CD4-positive, alpha-beta T cell (primary cell): ENCODE data around the gene PHKA2. TPM values are rescaled to one million over a fixed set of nuclear protein-coding genes. Genes with fewer than 3 reads are reported as not detected.

Experiments
- ATAC-seq: fragments of 200-7000 bp; cut with Tn5 transposase; one replicate; pipeline ENCODE4 v1.10.0; 2022; ENCODE audit warnings: mild to moderate bottlenecking; ENCODE audit not compliant: poor library complexity
- CTCF ChIA-PET: fragments of 350-600 bp; sonication (Branson Sonifier 250); formaldehyde crosslinking; loops from one replicate; lab custom pipeline; 2021; ENCODE audit warnings: antibody characterized with exemption, inconsistent platforms; lab: Charles Lee
- POLR2A ChIA-PET: fragments of 350-600 bp; sonication (Branson Sonifier 250); formaldehyde crosslinking; loops from one replicate; lab custom pipeline; 2021; ENCODE audit warnings: antibody characterized with exemption, inconsistent platforms; lab: Charles Lee
- DNase-seq, 14 experiments: peaks; one replicate each; pipeline ENCODE4 v3.0.0-alpha.2; 2013 to 2020; ENCODE audit warnings: mixed read lengths in 2 of 14
- H3K27ac ChIP-seq, 2 donors: one replicate each; pipeline versions ENCODE4 v1.5.1 to v1.7.0; 2013; ENCODE audit warnings: low read length in 2 of 2, low read depth in 1 of 2, mild to moderate bottlenecking in 1 of 2
- H3K27me3 ChIP-seq, 2 experiments: 1 replicate in 1 of 2; 2 replicates in 1 of 2; pipeline versions ENCODE4 v1.6.1 to v1.7.0; 2013; ENCODE audit warnings: low read length in 2 of 2, control low read depth in 1 of 2, mild to moderate bottlenecking in 1 of 2, moderate library complexity in 1 of 2; ENCODE audit not compliant: insufficient read depth in 2 of 2, control insufficient read depth in 1 of 2
- H3K36me3 ChIP-seq: one replicate; pipeline ENCODE4 v1.6.1; 2013; ENCODE audit warnings: low read length, control low read depth; ENCODE audit not compliant: insufficient read depth
- H3K4me1 ChIP-seq: one replicate; pipeline ENCODE4 v1.6.1; 2013; ENCODE audit warnings: low read length, control low read depth; ENCODE audit not compliant: insufficient read depth
- H3K4me3 ChIP-seq: one replicate; pipeline ENCODE4 v1.5.1; 2013; ENCODE audit warnings: mild to moderate bottlenecking, low read length, moderate library complexity
- H3K9me3 ChIP-seq, 2 experiments: 1 replicate in 1 of 2; 2 replicates in 1 of 2; pipeline versions ENCODE4 v1.6.1 to v1.7.0; 2013; ENCODE audit warnings: low read length in 2 of 2, mild to moderate bottlenecking in 2 of 2, control low read depth in 1 of 2, moderate library complexity in 1 of 2; ENCODE audit not compliant: control insufficient read depth in 1 of 2, insufficient read depth in 1 of 2
- H3K27ac Mint-ChIP-seq: one replicate; pipeline ENCODE4 v1.8.0; 2020; ENCODE audit warnings: mixed read lengths
- H3K27me3 Mint-ChIP-seq: one replicate; pipeline ENCODE4 v1.8.0; 2021; ENCODE audit warnings: mixed read lengths
- H3K36me3 Mint-ChIP-seq: one replicate; pipeline ENCODE4 v1.8.0; 2021; ENCODE audit warnings: low read depth, mixed read lengths
- H3K4me1 Mint-ChIP-seq: one replicate; pipeline ENCODE4 v1.8.0; 2021; ENCODE audit warnings: low read depth, mixed read lengths
- H3K4me3 Mint-ChIP-seq: one replicate; pipeline ENCODE4 v1.8.0; 2020; ENCODE audit warnings: mild to moderate bottlenecking, mixed read lengths
- H3K9me3 Mint-ChIP-seq: one replicate; pipeline ENCODE4 v1.8.0; 2020; ENCODE audit warnings: mixed read lengths
- intact Hi-C, 2 experiments: fragments of 100-400 bp; cut with DNase I in 1 of 2; cut with micrococcal nuclease in 1 of 2; formaldehyde crosslinking; loops; one replicate each; pipeline versions ENCODE4 v1.15.1 to v1.9.0; 2023 to 2025; cut with DNase I, micrococcal nuclease
- total RNA-seq, 174 experiments: library from RNA in 2 of 174; stranded (reverse) in 2 of 174; gene quantifications; one replicate each; pipeline ENCODE4 v1.2.3 and lab custom pipeline; 2021 to 2026
- TF ChIP-seq, protein P1 (sequence below): fragments of 200-600 bp; IDR thresholded peaks from one replicate; pipeline ENCODE4 v1.8.0; 2022; ENCODE audit warnings: antibody characterized with exemption, mild to moderate bottlenecking

Gene PHKA2
- total RNA-seq, 2 experiments from 2014 or later = 28.5 to 31.4 TPM

DNA sequence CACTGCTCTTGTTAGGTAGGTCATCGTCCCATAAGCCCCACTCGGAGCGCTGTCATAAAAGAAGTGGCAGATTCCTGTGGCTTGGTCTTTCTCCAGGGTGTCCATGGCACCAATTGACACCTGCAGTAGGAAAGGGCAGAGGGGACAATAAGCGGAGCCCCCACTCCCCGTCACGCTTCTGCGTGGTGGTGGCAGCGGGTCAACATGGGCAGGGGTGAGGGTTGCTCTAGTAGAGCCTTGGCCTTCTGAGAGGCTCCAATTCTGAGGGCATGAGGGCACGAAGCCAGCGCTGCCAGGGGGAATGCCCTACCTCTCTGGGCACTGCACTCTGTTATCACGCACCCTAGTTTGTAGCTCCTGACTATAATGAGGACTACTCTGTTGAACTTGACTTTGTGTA is 90.4 kb downstream of the PHKA2 start:
- H3K36me3 ChIP-seq = peaks cover 6% of the 10 kb centered on the region
- no peak overlapping the region for H3K27ac ChIP-seq
- no peaks in the 10 kb centered on the region for H3K9me3 ChIP-seq
- DNase-seq = no peak
- intact Hi-C loops = no loop called here
- Mint-ChIP-seq H3K4me3 (no peak overlapping the region), H3K4me1 (peaks cover 4% of the 10 kb centered on the region), H3K36me3 (peaks cover 5% of the 10 kb centered on the region), H3K9me3 (no peaks in the 10 kb centered on the region), H3K27me3 (no peaks in the 10 kb centered on the region), H3K27ac (no peak overlapping the region)
- no peaks in the 10 kb centered on the region for H3K27me3 ChIP-seq
- no peak overlapping the region for H3K4me3 ChIP-seq
- ATAC-seq = no peak
- POLR2A ChIA-PET = no interaction called here
- no peaks in the 10 kb centered on the region for H3K4me1 ChIP-seq
- CTCF ChIA-PET = no interaction called here
- TF ChIP-seq, protein P1, sequence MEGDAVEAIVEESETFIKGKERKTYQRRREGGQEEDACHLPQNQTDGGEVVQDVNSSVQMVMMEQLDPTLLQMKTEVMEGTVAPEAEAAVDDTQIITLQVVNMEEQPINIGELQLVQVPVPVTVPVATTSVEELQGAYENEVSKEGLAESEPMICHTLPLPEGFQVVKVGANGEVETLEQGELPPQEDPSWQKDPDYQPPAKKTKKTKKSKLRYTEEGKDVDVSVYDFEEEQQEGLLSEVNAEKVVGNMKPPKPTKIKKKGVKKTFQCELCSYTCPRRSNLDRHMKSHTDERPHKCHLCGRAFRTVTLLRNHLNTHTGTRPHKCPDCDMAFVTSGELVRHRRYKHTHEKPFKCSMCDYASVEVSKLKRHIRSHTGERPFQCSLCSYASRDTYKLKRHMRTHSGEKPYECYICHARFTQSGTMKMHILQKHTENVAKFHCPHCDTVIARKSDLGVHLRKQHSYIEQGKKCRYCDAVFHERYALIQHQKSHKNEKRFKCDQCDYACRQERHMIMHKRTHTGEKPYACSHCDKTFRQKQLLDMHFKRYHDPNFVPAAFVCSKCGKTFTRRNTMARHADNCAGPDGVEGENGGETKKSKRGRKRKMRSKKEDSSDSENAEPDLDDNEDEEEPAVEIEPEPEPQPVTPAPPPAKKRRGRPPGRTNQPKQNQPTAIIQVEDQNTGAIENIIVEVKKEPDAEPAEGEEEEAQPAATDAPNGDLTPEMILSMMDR = no peak

DNA sequence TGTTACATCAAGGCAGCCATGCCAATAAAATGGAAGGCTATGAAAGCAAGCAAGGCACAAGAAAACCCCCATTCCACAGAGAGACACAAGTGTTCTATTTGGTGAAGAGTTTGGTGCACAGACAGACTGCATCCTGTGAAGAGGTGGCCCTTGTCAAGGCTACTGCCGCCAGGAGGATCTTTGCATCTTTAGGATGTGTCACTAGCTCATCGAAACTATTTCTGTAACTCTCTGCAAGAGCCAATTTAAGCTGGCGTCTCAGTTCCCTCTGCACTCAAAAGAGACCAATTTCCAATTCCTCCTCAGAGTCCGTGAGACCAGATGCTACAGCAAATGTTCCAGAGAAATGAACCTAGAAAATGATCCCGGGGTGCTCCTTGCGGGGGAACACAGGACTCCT is 91.0 kb downstream of the PHKA2 start:
- ChIA-PET CTCF (no interaction called here), POLR2A (no interaction called here)
- no peaks in the 10 kb centered on the region for H3K4me1 ChIP-seq
- Mint-ChIP-seq H3K4me3 (no peak overlapping the region), H3K4me1 (peaks cover 10% of the 10 kb centered on the region), H3K27me3 (no peaks in the 10 kb centered on the region), H3K36me3 (peaks cover 5% of the 10 kb centered on the region), H3K9me3 (no peaks in the 10 kb centered on the region), H3K27ac (no peak overlapping the region)
- H3K27me3 ChIP-seq = no peaks in the 10 kb centered on the region
- TF ChIP-seq, protein P1 = no peak
- no peak for ATAC-seq
- intact Hi-C loops = no loop called here
- H3K36me3 ChIP-seq = peaks cover 4% of the 10 kb centered on the region
- H3K4me3 ChIP-seq = no peak overlapping the region
- H3K9me3 ChIP-seq = no peaks in the 10 kb centered on the region
- no peak for DNase-seq
- no peak overlapping the region for H3K27ac ChIP-seq

DNA sequence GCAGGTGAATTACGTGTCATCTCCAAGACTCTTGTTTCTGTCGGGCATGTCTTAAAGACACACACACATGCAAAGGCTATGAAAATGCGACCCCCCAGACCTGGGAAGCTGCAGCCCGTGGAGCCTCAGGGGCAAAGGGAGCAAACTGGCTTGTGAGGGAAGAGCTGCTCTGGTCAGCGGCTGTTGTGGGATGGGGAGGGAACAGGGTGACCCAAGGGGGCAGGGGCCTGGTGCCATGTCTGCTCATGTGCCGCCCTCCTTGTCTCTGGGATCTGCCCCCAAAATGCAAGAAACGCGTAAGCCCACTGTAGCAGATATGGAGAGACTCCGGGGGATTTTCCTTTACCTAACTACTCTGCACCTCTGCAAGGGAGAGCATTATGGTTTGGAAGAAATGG is 92.4 kb downstream of the PHKA2 start:
- Histone ChIP-seq H3K9me3 (no peaks in the 10 kb centered on the region), H3K4me3 (no peak overlapping the region), H3K27ac (no peak overlapping the region), H3K4me1 (peaks cover 12% of the 10 kb centered on the region), H3K36me3 (no peaks in the 10 kb centered on the region), H3K27me3 (no peaks in the 10 kb centered on the region)
- CTCF ChIA-PET = no interaction called here
- H3K27ac Mint-ChIP-seq = no peak overlapping the region
- DNase-seq = no peak
- POLR2A ChIA-PET = no interaction called here
- H3K27me3 Mint-ChIP-seq = no peaks in the 10 kb centered on the region
- H3K9me3 Mint-ChIP-seq = no peaks in the 10 kb centered on the region
- intact Hi-C loops = no loop called here
- no peak for ATAC-seq
- TF ChIP-seq, protein P1 = no peak
- H3K4me3 Mint-ChIP-seq = no peak overlapping the region
- H3K36me3 Mint-ChIP-seq = peaks cover 5% of the 10 kb centered on the region
- peaks cover 23% of the 10 kb centered on the region for H3K4me1 Mint-ChIP-seq
